GM10847 (cell line): Measurements from ENCODE around the gene NEIL1.

Experiments
- POLR2A ChIP-seq: IDR thresholded peaks from 2 replicates; pipeline ENCODE4 v1.6.1; 2011; ENCODE audit not compliant: insufficient read length; ENCODE audit errors: extremely low read depth

The NEIL1 gene

DNA sequence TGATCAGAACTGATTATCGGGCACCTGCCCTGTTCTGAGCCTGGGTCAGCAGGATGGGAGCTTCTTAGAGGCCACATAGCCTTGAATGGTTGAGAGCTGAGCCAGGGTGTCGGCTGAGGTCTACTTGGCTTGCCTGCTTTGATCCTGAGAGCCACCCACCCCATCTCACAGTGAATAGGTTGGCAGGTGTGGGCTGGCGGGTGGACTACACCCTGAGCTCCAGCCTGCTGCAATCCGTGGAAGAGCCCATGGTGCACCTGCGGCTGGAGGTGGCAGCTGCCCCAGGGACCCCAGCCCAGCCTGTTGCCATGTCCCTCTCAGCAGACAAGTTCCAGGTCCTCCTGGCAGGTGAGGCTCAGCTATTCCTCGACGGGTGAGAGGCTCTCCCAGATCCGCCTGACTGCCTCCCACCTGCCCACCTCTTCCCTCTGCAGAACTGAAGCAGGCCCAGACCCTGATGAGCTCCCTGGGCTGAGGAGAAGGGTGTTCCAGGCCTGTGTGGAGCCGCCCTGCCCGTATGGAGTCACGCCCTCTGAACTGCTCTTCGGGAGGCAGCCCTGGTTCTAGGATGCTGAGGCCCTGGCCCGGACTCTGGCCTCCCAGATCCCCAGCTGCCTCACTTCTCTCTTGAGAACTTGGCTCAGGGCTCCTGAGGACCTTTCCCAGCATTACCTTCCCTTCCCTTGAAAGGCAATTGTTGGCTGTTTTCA, 7.2 kb upstream of the NEIL1 start:
- no peak for TF ChIP-seq POLR2A

GRCh38 chr15:75342221-75342620, 4.6 kb upstream of the NEIL1 start:
- TF ChIP-seq POLR2A: no peak

- no peak for TF ChIP-seq POLR2A
Measured at GRCh38 chr15:75347222-75348033, 589 bp downstream of the NEIL1 start.

DNA sequence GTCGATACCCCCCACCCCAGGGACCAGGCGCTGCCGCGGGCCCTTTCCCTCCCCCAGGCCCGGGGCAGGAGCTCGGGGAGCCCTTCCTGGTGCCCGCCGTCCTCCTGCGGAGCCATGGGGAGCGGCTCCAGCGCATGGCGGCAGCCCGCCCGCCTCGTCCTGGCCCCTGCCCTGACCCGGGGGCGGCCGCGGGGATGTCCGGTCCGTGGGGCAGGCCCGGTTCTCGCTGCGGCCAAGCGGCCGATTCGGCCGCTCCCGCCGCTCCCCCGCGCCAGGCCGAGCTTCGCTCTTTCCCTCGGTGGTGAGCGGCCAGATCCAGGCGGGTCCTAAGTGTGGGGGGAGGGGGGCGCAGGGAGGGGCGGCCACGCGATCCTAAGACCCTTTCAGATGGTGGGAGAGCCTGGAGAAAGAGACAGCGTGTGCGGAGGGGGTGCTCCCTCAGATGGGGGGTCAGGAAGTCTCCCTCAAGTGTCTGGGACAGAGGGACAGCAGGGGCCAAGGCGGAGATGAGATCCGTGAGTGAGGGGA, 1.3 kb downstream of the NEIL1 start:
- no peak for TF ChIP-seq POLR2A

- TF ChIP-seq POLR2A: no peak
Measured at GRCh38 chr15:75348562-75349350, 1.9 kb downstream of the NEIL1 start.

DNA sequence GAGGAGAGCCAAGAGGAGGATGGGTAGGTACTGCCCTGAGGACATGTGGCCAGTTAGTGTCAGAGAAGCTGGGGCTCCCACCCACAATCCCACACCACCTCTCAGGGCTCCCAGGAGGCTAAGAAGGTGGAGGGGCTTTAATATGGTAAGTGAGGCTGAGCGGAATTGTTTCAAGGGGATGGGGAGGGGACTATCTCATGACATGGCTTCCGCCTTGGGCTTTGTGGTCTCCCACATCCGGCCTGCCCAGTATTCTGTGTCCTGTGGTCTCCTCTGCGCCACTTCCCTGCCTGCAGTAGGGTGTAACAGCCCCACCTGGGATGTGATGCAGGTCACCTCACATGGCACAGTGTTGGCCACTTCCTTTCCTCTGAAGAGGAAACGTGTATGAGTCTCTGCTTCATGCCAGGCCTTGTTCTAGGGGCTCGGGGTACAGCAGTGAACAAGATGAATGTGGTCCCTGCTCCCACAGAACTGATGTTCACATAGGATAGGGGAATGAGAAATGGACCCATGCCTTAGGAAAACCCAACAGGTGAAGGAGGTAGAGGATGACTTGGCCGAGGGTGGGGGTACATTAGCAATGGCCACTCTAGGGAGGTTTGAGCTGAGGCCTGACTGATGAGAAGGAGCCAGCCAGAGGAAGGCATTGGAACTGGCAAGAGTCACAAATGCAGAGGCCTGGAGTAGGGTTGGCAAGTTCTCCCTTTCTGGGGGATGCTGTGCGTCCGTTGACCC, 3.2 kb downstream of the NEIL1 start:
- TF ChIP-seq POLR2A: no peak

GRCh38 chr15:75350601-75351361, 3.9 kb downstream of the NEIL1 start:
- no peak for TF ChIP-seq POLR2A

DNA sequence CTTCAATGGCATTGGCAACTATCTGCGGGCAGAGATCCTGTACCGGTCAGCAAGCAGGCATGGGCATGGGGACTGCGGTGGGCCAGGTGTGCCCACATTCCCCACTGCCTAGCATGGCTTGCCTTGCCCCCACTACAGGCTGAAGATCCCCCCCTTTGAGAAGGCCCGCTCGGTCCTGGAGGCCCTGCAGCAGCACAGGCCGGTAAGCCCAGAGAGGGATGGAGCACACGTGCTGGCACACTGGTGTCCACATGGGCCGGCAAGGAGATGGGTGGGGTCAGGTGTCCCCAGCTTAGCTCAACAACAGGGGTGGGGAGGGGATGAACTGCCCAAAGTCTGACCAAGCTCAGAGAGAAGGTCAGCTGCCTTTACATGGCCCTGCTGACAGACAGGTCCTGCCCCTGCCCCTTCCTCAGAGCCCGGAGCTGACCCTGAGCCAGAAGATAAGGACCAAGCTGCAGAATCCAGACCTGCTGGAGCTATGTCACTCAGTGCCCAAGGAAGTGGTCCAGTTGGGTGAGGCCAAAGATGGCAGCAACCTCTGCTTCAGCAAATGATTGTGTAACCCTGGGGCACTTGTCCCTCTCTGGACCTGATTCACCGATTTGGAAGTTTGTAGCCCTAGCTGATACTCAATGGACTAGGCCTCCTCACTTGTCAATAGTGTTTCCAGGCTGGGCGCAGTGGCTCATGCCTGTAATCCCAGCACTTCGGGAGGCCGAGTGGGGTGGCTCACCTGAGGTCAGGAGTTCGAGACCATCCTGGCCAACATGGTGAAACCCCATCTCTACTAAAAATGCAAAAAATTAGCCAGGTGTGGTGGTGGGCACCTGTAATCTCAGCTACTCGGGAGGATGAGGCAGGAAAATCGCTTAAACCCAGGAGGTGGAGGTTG, 5.6 kb downstream of the NEIL1 start:
- no peak for TF ChIP-seq POLR2A

- TF ChIP-seq POLR2A: no peak
Measured at GRCh38 chr15:75353604-75354003, 6.8 kb downstream of the NEIL1 start.

GRCh38 chr15:75354454-75354853, 7.6 kb downstream of the NEIL1 start:
- no peak for TF ChIP-seq POLR2A

- TF ChIP-seq POLR2A: no peak
Measured at GRCh38 chr15:75355369-75355768, 8.5 kb downstream of the NEIL1 start.

GRCh38 chr15:75356006-75356405, 9.2 kb downstream of the NEIL1 start:
- TF ChIP-seq POLR2A: no peak

DNA sequence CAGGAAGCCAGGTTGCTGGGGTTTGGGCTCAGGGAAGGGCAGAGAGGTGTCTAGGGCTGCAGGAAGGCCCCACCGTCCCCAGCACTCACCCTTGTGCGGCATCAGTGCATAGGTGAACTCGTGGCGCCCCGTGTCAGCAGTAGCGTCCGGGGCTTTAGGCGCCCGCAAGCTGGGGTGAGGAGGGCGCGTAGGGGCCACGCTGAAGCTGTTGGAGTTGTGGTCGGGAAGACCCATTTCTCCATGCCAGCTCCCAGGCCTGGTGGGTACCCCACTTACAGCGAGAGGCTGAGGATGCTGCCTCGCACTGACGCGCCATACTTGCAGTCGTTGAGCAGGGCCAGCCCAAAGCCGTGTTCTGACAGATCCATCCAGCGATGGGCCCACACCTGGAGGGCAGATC, 9.7 kb downstream of the NEIL1 start:
- no peak for TF ChIP-seq POLR2A
